Inferior parietal cortex (tissue), 1 donor: ENCODE measurements around the gene TSPEAR.

ENCODE experiments used
- DNase-seq: peaks from one replicate; pipeline ENCODE4 v3.0.0-alpha.2; 2016; ENCODE audit errors: extremely low spot score

Gene TSPEAR

GRCh38 chr21:44711327-44712202 lies at the start of gene TSPEAR:
Gene TSPEAR (minus strand): TSS chr21:44711572. CDS start chr21:44711514, 58 bp downstream.
- DNase-seq, result no peak

GRCh38 chr21:44760376-44760775 lies 49.0 kb upstream of the TSPEAR start:
- DNase-seq, result no peak

- no peak for DNase-seq
These were observed 48.4 kb upstream of the TSPEAR start for GRCh38 chr21:44759628-44760285.

GRCh38 chr21:44758781-44759627 lies 47.6 kb upstream of the TSPEAR start:
- DNase-seq, result no peak

GRCh38 chr21:44758141-44758561 lies 46.8 kb upstream of the TSPEAR start:
- no peak for DNase-seq

GRCh38 chr21:44757731-44758130 lies 46.4 kb upstream of the TSPEAR start:
- DNase-seq, result no peak

GRCh38 chr21:44756423-44757185 lies 45.2 kb upstream of the TSPEAR start:
- DNase-seq, result no peak

- DNase-seq, result no peak
These were observed 43.9 kb upstream of the TSPEAR start for GRCh38 chr21:44755227-44755626.

GRCh38 chr21:44753357-44753756 lies 42.0 kb upstream of the TSPEAR start:
- DNase-seq, result no peak

- no peak for DNase-seq
These were observed 41.4 kb upstream of the TSPEAR start for GRCh38 chr21:44752671-44753235.

- no peak for DNase-seq
These were observed 40.6 kb upstream of the TSPEAR start for GRCh38 chr21:44751799-44752636.

GRCh38 chr21:44751186-44751798 lies 39.9 kb upstream of the TSPEAR start:
- DNase-seq, result no peak

- no peak for DNase-seq
These were observed 39.3 kb upstream of the TSPEAR start for GRCh38 chr21:44750675-44751025.

GRCh38 chr21:44749759-44750674 lies 38.6 kb upstream of the TSPEAR start:
- no peak for DNase-seq

GRCh38 chr21:44749116-44749758 lies 37.9 kb upstream of the TSPEAR start:
- DNase-seq, result no peak

GRCh38 chr21:44748621-44749020 lies 37.2 kb upstream of the TSPEAR start:
- no peak for DNase-seq

GRCh38 chr21:44742418-44743153 lies 31.2 kb upstream of the TSPEAR start:
- DNase-seq, result no peak
